Embryonic facial prominence (tissue), 1 donor: ENCODE measurements around the gene TMEM117.
A peak's percentile ranks its signal among the peaks of the same experiment; 100 is the strongest.
"Not testable (repeated sequence)": the region's sequence is repeated elsewhere in the genome, so short reads cannot be mapped to it uniquely, and the experiment has no call there.

Experiments
- DNase-seq: peaks from one replicate; pipeline ENCODE4 v3.0.0-alpha.2; 2016; ENCODE audit errors: extremely low spot score

The TMEM117 gene

GRCh38 chr12:43840338-43840737 lies 4.5 kb downstream of the TMEM117 start:
- no peak for DNase-seq

- DNase-seq: no peak
Observed at GRCh38 chr12:43841253-43841652, 5.4 kb downstream of the TMEM117 start.

GRCh38 chr12:43842259-43842658 lies 6.4 kb downstream of the TMEM117 start:
- no peak for DNase-seq

- not testable (repeated sequence) for DNase-seq
Observed at GRCh38 chr12:43847425-43848225, 11.7 kb downstream of the TMEM117 start.

- no peak for DNase-seq
Observed at GRCh38 chr12:43848226-43848507, 12.3 kb downstream of the TMEM117 start.

GRCh38 chr12:43848786-43849185 lies 12.9 kb downstream of the TMEM117 start:
- DNase-seq: no peak

- no peak for DNase-seq
Observed at GRCh38 chr12:43852744-43853143, 16.9 kb downstream of the TMEM117 start.

- DNase-seq: no peak
Observed at GRCh38 chr12:43856972-43857371, 21.1 kb downstream of the TMEM117 start.

- DNase-seq: no peak
Observed at GRCh38 chr12:43858096-43858495, 22.2 kb downstream of the TMEM117 start.

GRCh38 chr12:43858991-43859390 lies 23.1 kb downstream of the TMEM117 start:
- no peak for DNase-seq

- DNase-seq: no peak
Observed at GRCh38 chr12:43861015-43861839, 25.3 kb downstream of the TMEM117 start.

GRCh38 chr12:43861840-43862150 lies 25.9 kb downstream of the TMEM117 start:
- no peak for DNase-seq

GRCh38 chr12:43863770-43864366 lies 28.0 kb downstream of the TMEM117 start:
- DNase-seq: no peak

- not testable (repeated sequence) for DNase-seq
Observed at GRCh38 chr12:43864557-43864956, 28.7 kb downstream of the TMEM117 start.

GRCh38 chr12:43869184-43869583 lies 33.3 kb downstream of the TMEM117 start:
- DNase-seq: no peak

GRCh38 chr12:43869765-43870164 lies 33.9 kb downstream of the TMEM117 start:
- DNase-seq: not testable (repeated sequence)

- not testable (repeated sequence) for DNase-seq
Observed at GRCh38 chr12:43871258-43871657, 35.4 kb downstream of the TMEM117 start.

- DNase-seq: no peak
Observed at GRCh38 chr12:43872396-43872795, 36.5 kb downstream of the TMEM117 start.

- no peak for DNase-seq
Observed at GRCh38 chr12:43878050-43878449, 42.2 kb downstream of the TMEM117 start.

- DNase-seq: no peak
Observed at GRCh38 chr12:43880547-43880946, 44.7 kb downstream of the TMEM117 start.

- peak; percentile 42 for DNase-seq
Observed at GRCh38 chr12:43882578-43883178, 46.8 kb downstream of the TMEM117 start.

GRCh38 chr12:43883311-43883710 lies 47.4 kb downstream of the TMEM117 start:
- no peak for DNase-seq
